ENCODE measurements around the gene MACROD2. TPM values are rescaled to one million over a fixed set of nuclear protein-coding genes. Genes with fewer than 3 reads are reported as not detected.

Gene MACROD2
- total and polyA plus RNA-seq, 2 of the 4 experiments (the other 2 are of a cell fraction): not detected

GRCh38 chr20:15047601-15048000 lies 1052.3 kb downstream of the MACROD2 start:
- no CpG with 5 or more reads among the region's 1 CpG for WGBS, 2 experiments (ENCODE audit: extremely low coverage in 2 of 2, insufficient read length in 1 of 2)
- in situ Hi-C loops (cut with MboI; ENCODE audit: low sequenced_read_pairs): no loop called here
- Histone ChIP-seq H3K27ac (ENCODE audit: insufficient read depth, low read length) (no peak overlapping the region), H3K9me3 (ENCODE audit: control insufficient read depth, insufficient read depth, low read length) (peaks cover 6% of the 10 kb centered on the region), H2AFZ (replicated peaks; ENCODE audit: low read length, poor library complexity) (no peak overlapping the region), H4K91ac (ENCODE audit: insufficient read depth, low read depth, low read length) (no peak overlapping the region), H3K56ac (ENCODE audit: extremely low read depth, insufficient read depth, low read length) (no peak overlapping the region), H2BK15ac (ENCODE audit: low read depth, low read length) (no peak overlapping the region), H4K8ac (ENCODE audit: low read depth in 2 of 2, low read length in 2 of 2) (no peak overlapping the region), H3K14ac (replicated peaks; ENCODE audit: low read depth, low read length) (no peak overlapping the region), H3K9ac (ENCODE audit: low read depth, low read length) (no peak overlapping the region), H3K27me3 (ENCODE audit: control insufficient read depth, insufficient read depth, low read length) (no peaks in the 10 kb centered on the region), H2BK20ac (ENCODE audit: low read depth, low read length) (no peak overlapping the region), H3K9me1 (ENCODE audit: insufficient read depth, low read length) (no peaks in the 10 kb centered on the region), H3K23ac (ENCODE audit: low read depth, low read length) (no peak overlapping the region), H3K4me3 (ENCODE audit: insufficient read depth, low read depth, low read length) (no peak overlapping the region), H2AK9ac (replicated peaks; ENCODE audit: low read depth, low read length, poor library complexity) (no peak overlapping the region), H3K4me1 (ENCODE audit: control insufficient read depth, insufficient read depth, low read length) (no peaks in the 10 kb centered on the region), H3K4me2 (ENCODE audit: low read depth, low read length) (no peak overlapping the region), H3K18ac (ENCODE audit: low read depth, low read length) (no peak overlapping the region), H2BK120ac (ENCODE audit: low read depth, low read length) (no peak overlapping the region), H2BK5ac (ENCODE audit: low read depth, low read length, poor library complexity, severe bottlenecking) (no peak overlapping the region), H3K36me3 (ENCODE audit: control insufficient read depth, insufficient read depth, low read length) (no peaks in the 10 kb centered on the region), H4K20me1 (ENCODE audit: insufficient read depth, low read length) (no peaks in the 10 kb centered on the region), H3K79me1 (ENCODE audit: low read depth in 1 of 2, low read length in 2 of 2) (no peaks in the 10 kb centered on the region), H4K5ac (ENCODE audit: low read depth, low read length) (no peak overlapping the region), H2AK5ac (ENCODE audit: low read depth, low read length) (no peak overlapping the region), H3K4ac (ENCODE audit: low read depth, low read length) (no peak overlapping the region)
- TF ChIP-seq RFX5 (IDR thresholded peaks at IDR 0.05; ENCODE audit: low read depth, low read length): no peak
- no peak for TF ChIP-seq SMC3 (IDR thresholded peaks at IDR 0.05; ENCODE audit: low read depth, low read length)
- no peak for TF ChIP-seq ELK1 (IDR thresholded peaks at IDR 0.05; ENCODE audit: borderline replicate concordance, low read depth, low read length)
- TF ChIP-seq MXI1 (IDR thresholded peaks at IDR 0.05; ENCODE audit: borderline replicate concordance, low read depth, low read length): no peak
- TF ChIP-seq MAZ (IDR thresholded peaks at IDR 0.05; ENCODE audit: borderline replicate concordance, low read depth, low read length): no peak
- no peak for TF ChIP-seq CTCF (conservative IDR thresholded peaks at IDR 0.05; ENCODE audit: low read depth, low read length)
- TF ChIP-seq USF2 (IDR thresholded peaks at IDR 0.05; ENCODE audit: low read depth, low read length): no peak
- no peak for TF ChIP-seq RCOR1 (IDR thresholded peaks at IDR 0.05; ENCODE audit: insufficient replicate concordance, low read length)
- POLR2A ChIA-PET (ENCODE audit: unreplicated experiment): no interaction called here
- intact Hi-C loops (cut with micrococcal nuclease): no loop called here
- DNase-seq: no peak
- no TSS peak for BruUV-seq (replicated peaks)
- dilution Hi-C loops (cut with HindIII; ENCODE audit: low sequenced_read_pairs, unreplicated experiment): no loop called here
- CTCF ChIA-PET: no interaction called here
- no peak for ATAC-seq (ENCODE audit: low read depth)

All from IMR-90 (cell line).